ENCODE results near the gene SLC17A7. TPM values are rescaled to one million over a fixed set of nuclear protein-coding genes. Genes with fewer than 3 reads are reported as not detected.

The SLC17A7 gene
- total and polyA plus RNA-seq, 9 of the 15 experiments (the other 6 are each of a cell fraction or from before 2014, with no cell fraction given) = 1.1 to 15.7 (median 2.4) TPM

- TF ChIP-seq HES1 (IDR thresholded peaks at IDR 0.05; ENCODE audit: low read depth) (no peak), SP1 (CRISPR knock-in tag; IDR thresholded peaks at IDR 0.05) (no peak), NFE2 (IDR thresholded peaks at IDR 0.05; ENCODE audit: low read depth) (0 out of 2 replicates have a peak, but pooled peaks have one; percentile 42), HMBOX1 (IDR thresholded peaks at IDR 0.05) (no peak), MAFF (IDR thresholded peaks at IDR 0.05; ENCODE audit: low read length) (peak; percentile 20; the same call in 1 of the 2 replicates), SREBF1 (IDR thresholded peaks at IDR 0.05; ENCODE audit: borderline replicate concordance, low read depth, low read length) (no peak), GATAD2A (IDR thresholded peaks at IDR 0.05) (no peak), RB1 (IDR thresholded peaks at IDR 0.05; ENCODE audit: low read depth) (no peak), RHOXF2B (CRISPR knock-in tag; conservative IDR thresholded peaks at IDR 0.05) (no peak), LEF1 (IDR thresholded peaks at IDR 0.05) (no peak), ZBTB11 (CRISPR knock-in tag; IDR thresholded peaks at IDR 0.05) (no peak), CREB5 (CRISPR knock-in tag; IDR thresholded peaks at IDR 0.05) (no peak), ZNF121 (CRISPR knock-in tag; conservative IDR thresholded peaks at IDR 0.05) (peak; percentile 71; the same call in 1 of the 2 replicates), ZNF592 (IDR thresholded peaks at IDR 0.05) (0 out of 2 replicates have a peak, but pooled peaks have one; percentile 22), TEAD4 (IDR thresholded peaks at IDR 0.05; ENCODE audit: low read length) (no peak), TEAD4 (CRISPR knock-in tag; IDR thresholded peaks at IDR 0.05; ENCODE audit: borderline replicate concordance) (no peak), MECOM (CRISPR knock-in tag; IDR thresholded peaks at IDR 0.05) (no peak), ZNF584 (CRISPR knock-in tag; IDR thresholded peaks at IDR 0.05; ENCODE audit: low read depth) (no peak), DNMT1 (IDR thresholded peaks at IDR 0.05) (no peak), TBP (optimal IDR thresholded peaks at IDR 0.05; ENCODE audit: low read depth, low read length) (no peak)
Measured at GRCh38 chr19:49456326-49456725, 15.0 kb upstream of the SLC17A7 start (continued).
